Fibroblast of pulmonary artery (primary cell): ENCODE measurements around the gene LPA.
"Not testable (repeated sequence)": the region's sequence is repeated elsewhere in the genome, so short reads cannot be mapped to it uniquely, and the experiment has no call there.

Experiments
- DNase-seq: peaks from one replicate; pipeline ENCODE4 v3.0.0-alpha.2; 2010; ENCODE audit warnings: low read depth
- H3K4me3 ChIP-seq: replicated peaks from 2 replicates; pipeline ENCODE4 v1.5.1; 2011; ENCODE audit warnings: low read depth, mild to moderate bottlenecking, control low read depth, low read length, moderate library complexity
- CTCF ChIP-seq: IDR thresholded peaks from 2 replicates; pipeline ENCODE4 v1.5.1; 2011; ENCODE audit warnings: mild to moderate bottlenecking, control low read depth, low read length, inconsistent platforms; ENCODE audit errors: missing control alignments

LPA gene

GRCh38 chr6:160685762-160686450, 21.8 kb upstream of the LPA start:
- H3K4me3 ChIP-seq = no peak overlapping the region
- no peak for DNase-seq
- TF ChIP-seq CTCF = no peak

DNA sequence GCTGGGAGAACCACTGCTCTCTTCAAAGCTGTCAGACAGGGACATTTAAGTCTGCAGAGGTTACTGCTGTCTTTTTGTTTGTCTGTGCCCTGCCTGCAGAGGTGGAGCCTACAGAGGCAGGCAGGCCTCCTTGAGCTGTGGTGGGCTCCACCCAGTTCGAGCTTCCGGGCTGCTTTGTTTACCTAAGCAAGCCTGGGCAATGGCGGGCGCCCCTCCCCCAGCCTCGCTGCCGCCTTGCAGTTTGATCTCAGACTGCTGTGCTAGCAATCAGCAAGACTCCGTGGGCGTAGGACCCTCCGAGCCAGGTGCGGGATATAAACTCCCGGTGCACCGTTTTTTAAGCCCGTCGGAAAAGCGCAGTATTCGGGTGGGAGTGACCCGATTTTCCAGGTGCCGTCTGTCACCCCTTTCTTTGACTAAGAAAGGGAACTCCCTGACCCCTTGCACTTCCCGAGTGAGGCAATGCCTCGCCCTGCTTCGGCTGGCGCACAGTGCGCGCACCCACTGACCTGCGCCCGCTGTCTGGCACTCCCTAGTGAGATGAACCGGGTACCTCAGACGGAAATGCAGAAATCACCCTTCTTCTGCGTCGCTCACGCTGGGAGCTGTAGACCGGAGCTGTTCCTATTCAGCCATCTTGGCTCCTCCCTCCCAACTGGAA, 21.2 kb upstream of the LPA start:
- not testable (repeated sequence) for DNase-seq, H3K4me3 ChIP-seq

DNA sequence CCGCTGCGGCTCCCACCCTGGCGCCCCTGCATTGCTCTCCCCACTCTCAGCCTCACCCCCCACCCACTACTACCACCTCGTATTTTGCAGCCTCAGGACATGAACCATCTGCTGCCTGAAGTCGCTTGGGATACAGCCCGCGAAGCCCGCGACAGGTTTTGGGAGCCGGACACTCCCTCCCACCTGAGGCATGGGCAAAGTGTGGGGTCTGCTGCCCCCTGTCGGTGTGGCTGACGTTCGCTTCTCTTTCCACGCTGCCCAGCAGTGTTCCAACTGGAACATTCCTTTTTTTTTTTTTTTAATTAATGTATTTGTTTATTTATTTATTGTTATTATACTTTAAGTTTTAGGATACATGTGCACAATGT, 15.3 kb upstream of the LPA start:
- DNase-seq = no peak
- no peak overlapping the region for H3K4me3 ChIP-seq
- TF ChIP-seq CTCF = no peak

DNA sequence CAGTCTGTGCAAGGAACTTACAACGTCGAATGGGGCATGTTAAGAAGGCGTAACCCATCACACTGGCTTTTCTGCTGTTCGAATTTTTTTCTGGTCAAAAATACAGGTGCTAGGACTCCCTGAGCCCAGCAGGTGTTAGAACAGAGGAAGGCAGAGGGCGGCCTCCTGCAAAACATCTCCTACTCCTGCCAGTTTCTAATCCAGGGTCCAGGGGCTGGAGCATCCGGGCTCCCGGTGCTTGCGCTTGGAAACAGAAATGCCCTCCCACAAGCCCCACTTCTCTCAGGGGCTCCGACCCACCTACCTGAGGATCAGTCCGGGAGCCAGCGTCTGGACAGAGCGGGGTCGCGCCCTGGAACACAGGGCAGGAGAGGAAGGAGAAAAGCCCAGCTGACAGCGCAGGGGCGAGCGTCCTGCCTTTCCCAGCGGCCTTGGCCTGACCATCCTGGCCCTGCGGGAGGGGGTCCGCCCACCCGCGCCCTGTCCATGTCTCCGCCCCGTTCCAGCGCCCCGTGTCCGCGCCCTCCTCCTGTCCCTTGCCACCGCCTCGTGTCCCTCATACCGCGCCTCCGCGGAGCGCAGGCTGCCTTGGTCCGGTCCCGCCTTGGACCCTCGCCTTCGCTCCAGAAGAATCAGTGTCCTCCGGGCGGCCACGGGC, 14.8 kb upstream of the LPA start:
- DNase-seq = no peak
- no peak overlapping the region for H3K4me3 ChIP-seq
- TF ChIP-seq CTCF = no peak

DNA sequence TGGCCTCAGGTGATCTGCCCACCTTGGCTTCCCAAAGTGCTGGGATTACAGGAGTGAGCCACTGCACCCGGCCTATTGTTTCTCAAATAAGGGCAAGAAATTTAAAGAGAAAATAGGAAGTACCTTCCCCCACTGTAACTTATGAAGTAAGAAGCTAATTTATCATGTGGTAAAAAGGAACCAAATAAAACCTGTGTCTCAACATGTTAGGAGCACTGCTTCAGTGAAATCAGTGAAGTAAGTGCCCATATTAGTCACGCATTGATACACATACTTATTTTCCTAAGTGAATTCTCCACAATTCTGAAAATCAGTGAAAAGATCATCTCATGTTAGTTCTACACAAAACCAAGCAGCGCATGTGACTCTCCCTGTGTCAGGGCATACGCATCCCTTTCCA, 14.2 kb upstream of the LPA start:
- no peak overlapping the region for H3K4me3 ChIP-seq
- DNase-seq = no peak
- no peak for TF ChIP-seq CTCF

GRCh38 chr6:160676418-160676817, 12.3 kb upstream of the LPA start:
- H3K4me3 ChIP-seq, DNase-seq: not testable (repeated sequence)

GRCh38 chr6:160668589-160668988, 4.5 kb upstream of the LPA start:
- no peak for DNase-seq
- no peak for TF ChIP-seq CTCF
- H3K4me3 ChIP-seq = no peak overlapping the region
